Thyroid gland (tissue), 4 donors: ENCODE data around the gene NHERF2.

Experiments
- CTCF ChIP-seq, 6 experiments: fragments of 200-600 bp in 3 of 6; fragments of 450-650 bp in 3 of 6; sonication (generic) in 3 of 6; IDR thresholded peaks; one replicate each; pipeline ENCODE4 v1.5.1; 2016 to 2019; ENCODE audit warnings: antibody characterized with exemption in 6 of 6, mild to moderate bottlenecking in 2 of 6, inconsistent platforms in 1 of 6, moderate library complexity in 1 of 6
- POLR2A ChIP-seq, 2 donors: fragments of 450-650 bp; IDR thresholded peaks; one replicate each; pipeline ENCODE4 v1.6.1; 2017; ENCODE audit warnings: antibody characterized with exemption in 2 of 2, mild to moderate bottlenecking in 2 of 2, moderate library complexity in 1 of 2

DNA sequence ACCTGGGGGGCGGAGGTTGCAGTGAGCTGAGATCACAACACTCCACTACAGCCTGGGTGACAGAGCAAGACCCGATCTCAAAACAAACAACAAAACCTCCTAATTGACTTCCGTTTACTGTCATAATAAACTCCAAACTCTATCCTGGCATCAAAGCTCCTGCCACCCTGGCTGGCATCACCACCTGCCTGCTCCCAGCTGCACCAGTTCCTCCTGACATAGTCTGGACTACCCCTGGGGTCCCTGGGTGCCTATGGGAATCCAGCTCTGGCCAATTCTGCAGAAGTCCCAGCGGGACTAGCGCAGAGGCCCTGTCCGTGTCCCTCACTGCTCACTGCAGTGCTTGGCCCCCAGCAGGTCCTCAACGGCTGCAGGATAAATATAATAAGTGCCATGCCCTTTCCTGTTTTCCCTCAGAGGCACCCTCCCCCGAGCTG lies 20.2 kb downstream of the NHERF2 start:
- TF ChIP-seq CTCF (IDR thresholded peaks at IDR 0.05) (no peak), POLR2A (IDR thresholded peaks at IDR 0.05) (no peak)
